A673 (cell line): ENCODE measurements around the gene SLCO3A1.

ENCODE experiments used
- EZH2 ChIP-seq: fragments of 200-600 bp; sonication (generic); IDR thresholded peaks from 2 replicates; pipeline ENCODE4 v1.6.1; 2017; ENCODE audit warnings: borderline replicate concordance, low read depth, mild to moderate bottlenecking, mixed read lengths, antibody characterized with exemption, low read length; ENCODE audit not compliant: poor library complexity, severe bottlenecking
- TF ChIP-seq, protein P1 (sequence below): fragments of 300-800, 200-600 bp; sonication (generic); conservative IDR thresholded peaks from 2 replicates; pipeline ENCODE4 v1.5.1; 2017; ENCODE audit warnings: low read depth, mild to moderate bottlenecking, antibody characterized with exemption, low read length, moderate library complexity, mixed read lengths

GRCh38 chr15:92140796-92141195 lies 287.3 kb downstream of the SLCO3A1 start:
- TF ChIP-seq, protein P1, sequence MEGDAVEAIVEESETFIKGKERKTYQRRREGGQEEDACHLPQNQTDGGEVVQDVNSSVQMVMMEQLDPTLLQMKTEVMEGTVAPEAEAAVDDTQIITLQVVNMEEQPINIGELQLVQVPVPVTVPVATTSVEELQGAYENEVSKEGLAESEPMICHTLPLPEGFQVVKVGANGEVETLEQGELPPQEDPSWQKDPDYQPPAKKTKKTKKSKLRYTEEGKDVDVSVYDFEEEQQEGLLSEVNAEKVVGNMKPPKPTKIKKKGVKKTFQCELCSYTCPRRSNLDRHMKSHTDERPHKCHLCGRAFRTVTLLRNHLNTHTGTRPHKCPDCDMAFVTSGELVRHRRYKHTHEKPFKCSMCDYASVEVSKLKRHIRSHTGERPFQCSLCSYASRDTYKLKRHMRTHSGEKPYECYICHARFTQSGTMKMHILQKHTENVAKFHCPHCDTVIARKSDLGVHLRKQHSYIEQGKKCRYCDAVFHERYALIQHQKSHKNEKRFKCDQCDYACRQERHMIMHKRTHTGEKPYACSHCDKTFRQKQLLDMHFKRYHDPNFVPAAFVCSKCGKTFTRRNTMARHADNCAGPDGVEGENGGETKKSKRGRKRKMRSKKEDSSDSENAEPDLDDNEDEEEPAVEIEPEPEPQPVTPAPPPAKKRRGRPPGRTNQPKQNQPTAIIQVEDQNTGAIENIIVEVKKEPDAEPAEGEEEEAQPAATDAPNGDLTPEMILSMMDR: no peak
- TF ChIP-seq EZH2: no peak
